Lower leg skin (tissue), 4 donors: ENCODE measurements around the gene PLEKHG7. TPM values are rescaled to one million over a fixed set of nuclear protein-coding genes. Genes with fewer than 3 reads are reported as not detected.

ENCODE experiments used
- DNase-seq, 2 donors: peaks; one replicate each; pipeline ENCODE4 v3.0.0-alpha.2; 2019; ENCODE audit warnings: low spot score in 2 of 2
- H3K4me3 ChIP-seq: fragments of 200-600 bp; sonication (generic); 2 replicates; pipeline ENCODE4 v1.5.1; 2017; ENCODE audit warnings: mild to moderate bottlenecking, low read depth; ENCODE audit not compliant: poor library complexity, severe bottlenecking
- CTCF ChIP-seq, 3 donors: fragments of 450-650 bp; IDR thresholded peaks; one replicate each; pipeline ENCODE4 v1.5.1; 2016; ENCODE audit warnings: antibody characterized with exemption in 3 of 3, mild to moderate bottlenecking in 3 of 3, moderate library complexity in 2 of 3
- POLR2A ChIP-seq, 2 donors: fragments of 450-650 bp; IDR thresholded peaks; one replicate each; pipeline ENCODE4 v1.6.1; 2016 to 2017; ENCODE audit warnings: antibody characterized with exemption in 2 of 2, mild to moderate bottlenecking in 1 of 2, moderate library complexity in 1 of 2
- WGBS, 2 donors: methylation state at CpG; one replicate each; pipeline ENCODE4 v1.1.5; 2018; 5-methylcytosine and 5-hydroxymethylcytosine counted together
- intact Hi-C: fragments of 100-400 bp; cut with DNase I; formaldehyde crosslinking; loops from one replicate; pipeline ENCODE4 v1.15.0; 2023; ENCODE audit warnings: low total_unique reads
- total RNA-seq, 4 donors: library from RNA; depleted of rRNA; stranded (reverse); fragments of >200 nt; gene quantifications; one replicate each; pipeline ENCODE4 v1.1.0, GENCODE V29; 2016

PLEKHG7 gene
- total RNA-seq, 4 donors from 2014 or later = not detected

- no peak overlapping the region for H3K4me3 ChIP-seq
- intact Hi-C loops = no loop called here
- 87 to 89% methylated on average over 4 of the region's 4 CpGs for WGBS, 2 donors
- no peak for DNase-seq
- TF ChIP-seq POLR2A (IDR thresholded peaks at IDR 0.05) (no peak), CTCF (IDR thresholded peaks at IDR 0.05) (no peak)
Observed at GRCh38 chr12:92769124-92769901, 66.5 kb downstream of the PLEKHG7 start.

DNA sequence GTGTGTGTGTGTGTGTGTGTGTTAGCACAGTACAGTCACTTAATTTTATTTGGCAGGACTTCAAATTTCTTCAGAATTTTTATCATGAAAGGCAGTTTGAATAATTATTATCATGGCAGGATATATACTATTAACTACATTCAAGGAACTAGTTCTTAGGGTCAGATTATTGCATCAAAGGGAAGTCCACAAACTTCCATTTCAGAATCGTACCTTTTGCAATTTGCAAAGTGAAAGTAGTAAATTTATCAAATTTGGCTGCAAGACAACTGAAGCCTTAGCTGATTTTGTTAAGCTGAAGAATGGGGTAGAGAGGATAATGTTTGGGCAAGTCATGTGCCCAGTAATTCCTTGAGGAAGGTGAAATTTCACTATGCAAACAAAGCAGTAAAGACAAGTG is 68.2 kb downstream of the PLEKHG7 start:
- TF ChIP-seq CTCF (IDR thresholded peaks at IDR 0.05) (no peak), POLR2A (IDR thresholded peaks at IDR 0.05) (no peak)
- no peak for DNase-seq
- intact Hi-C loops = no loop called here
- 50 to 67% methylated on average over 1 of the region's 1 CpG for WGBS, 2 donors
- H3K4me3 ChIP-seq = no peak overlapping the region

GRCh38 chr12:92775416-92775815 is 72.6 kb downstream of the PLEKHG7 start:
- DNase-seq = no peak
- no peak for TF ChIP-seq POLR2A (IDR thresholded peaks at IDR 0.05)
- TF ChIP-seq CTCF (IDR thresholded peaks at IDR 0.05) = no peak
- intact Hi-C loops = no loop called here
- no peak overlapping the region for H3K4me3 ChIP-seq

DNA sequence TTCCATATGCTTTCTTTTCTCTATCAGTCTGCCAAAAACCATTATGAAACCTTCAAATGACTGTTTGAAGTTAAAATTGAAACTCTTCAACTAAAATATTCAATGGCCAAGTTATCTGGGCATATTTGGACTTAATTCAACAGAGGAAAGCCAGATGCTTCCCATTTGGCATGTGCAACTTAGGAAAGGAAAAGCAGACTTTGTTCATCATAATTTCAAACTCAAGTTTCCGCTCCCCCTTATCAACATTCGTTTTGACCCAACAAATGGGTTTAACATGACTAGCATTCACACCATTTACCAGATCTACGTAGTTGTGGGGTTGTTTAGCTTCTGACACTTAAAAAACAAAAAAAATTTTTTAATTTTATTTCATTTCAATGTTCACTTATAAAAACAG is 75.7 kb downstream of the PLEKHG7 start:
- TF ChIP-seq CTCF (IDR thresholded peaks at IDR 0.05) (no peak), POLR2A (IDR thresholded peaks at IDR 0.05) (no peak)
- WGBS, 2 donors = 70 to 77% methylated on average over 3 of the region's 3 CpGs
- H3K4me3 ChIP-seq = no peak overlapping the region
- intact Hi-C loops = no loop called here
- no peak for DNase-seq

DNA sequence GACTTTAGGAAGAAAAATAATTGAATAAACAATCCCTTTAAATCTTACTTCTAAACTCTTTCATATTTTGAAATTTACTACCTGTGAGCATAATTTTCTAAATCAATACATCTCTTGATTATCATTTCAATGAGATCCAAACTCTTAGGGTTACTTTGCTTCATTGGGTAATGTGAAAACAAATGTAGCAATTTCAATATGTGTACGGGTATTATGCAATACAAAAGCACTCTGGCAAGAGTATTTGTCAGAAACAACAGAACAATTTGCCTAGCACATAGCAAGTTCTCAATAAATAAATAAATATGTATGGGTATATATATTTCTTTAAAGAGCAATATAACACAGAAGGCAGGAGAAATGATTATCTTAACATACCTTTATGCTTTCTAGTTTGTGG is 77.1 kb downstream of the PLEKHG7 start:
- WGBS, 2 donors = 63 to 65% methylated on average over 1 of the region's 1 CpG

More for the DNA sequence above, 77.1 kb downstream of the PLEKHG7 start:
- TF ChIP-seq POLR2A (IDR thresholded peaks at IDR 0.05) (no peak), CTCF (IDR thresholded peaks at IDR 0.05) (no peak)
- no peak for DNase-seq
- no peak overlapping the region for H3K4me3 ChIP-seq
- intact Hi-C loops = no loop called here
